GM19372 (cell line): ENCODE results near the gene PTGS2.

Experiments used
- ATAC-seq: cut with Tn5 transposase; IDR thresholded peaks from one replicate; pipeline ENCODE4 v1.9.1; 2021; ENCODE audit warnings: mild to moderate bottlenecking, low read depth, moderate library complexity; ENCODE audit not compliant: unreplicated experiment

PTGS2 gene

DNA sequence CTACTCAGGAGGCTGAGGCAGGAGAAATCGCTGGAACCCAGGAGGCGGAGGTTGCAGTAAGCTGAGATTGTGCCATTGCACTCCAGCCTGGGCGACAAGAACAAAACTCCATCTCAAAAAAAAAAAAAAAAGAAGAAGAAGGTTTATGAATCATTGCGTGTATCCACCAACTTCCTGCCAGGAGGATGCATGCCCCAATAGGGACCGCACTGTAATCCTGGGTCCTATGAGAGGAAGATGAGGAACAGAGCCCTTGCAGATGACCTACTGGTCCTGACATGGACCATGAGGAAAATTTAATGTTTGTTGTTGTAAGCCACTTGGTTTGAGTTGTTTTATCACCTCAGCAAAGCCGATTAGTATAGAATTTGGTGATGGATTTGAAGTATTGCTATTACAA is 56.7 kb downstream of the PTGS2 start:
- ATAC-seq = no peak
